HEK293T (cell line): Measurements from ENCODE around the gene AMIGO3.

ENCODE experiments used
- CTCF ChIA-PET: fragments of 350-600 bp; formaldehyde crosslinking; extraction: SDS; loops from one replicate; lab custom pipeline; 2021; ENCODE audit warnings: antibody characterized with exemption, inconsistent platforms; lab: Yijun Ruan, JAX
- POLR2A ChIA-PET: fragments of 350-600 bp; formaldehyde crosslinking; extraction: SDS; loops from one replicate; lab custom pipeline; 2020; ENCODE audit warnings: antibody characterized with exemption, inconsistent platforms; lab: Yijun Ruan, JAX
- DNase-seq: peaks from one replicate; pipeline ENCODE4 v3.0.0; 2012; ENCODE audit warnings: mixed read lengths; ENCODE audit errors: extremely low spot score
- ARNT ChIP-seq: fragments of 450-650 bp; IDR thresholded peaks from 2 replicates; pipeline ENCODE4 v1.6.1; 2017; ENCODE audit warnings: mild to moderate bottlenecking
- BHLHE40 ChIP-seq: fragments of 450-650 bp; IDR thresholded peaks from 2 replicates; pipeline ENCODE4 v1.6.1; 2016; ENCODE audit warnings: mild to moderate bottlenecking, moderate library complexity, borderline replicate concordance
- CTBP1 ChIP-seq: fragments of 450-650 bp; IDR thresholded peaks from 2 replicates; pipeline ENCODE4 v1.6.1; 2016; ENCODE audit warnings: borderline replicate concordance
- ELF4 ChIP-seq: fragments of 450-650 bp; IDR thresholded peaks from 2 replicates; pipeline ENCODE4 v1.6.1; 2017; ENCODE audit warnings: antibody characterized with exemption
- FOXA1 ChIP-seq: fragments of 450-650 bp; IDR thresholded peaks from 2 replicates; pipeline ENCODE4 v1.6.1; 2016; ENCODE audit warnings: mild to moderate bottlenecking
- FOXK2 ChIP-seq: fragments of 450-650 bp; IDR thresholded peaks from 2 replicates; pipeline ENCODE4 v1.6.1; 2016; ENCODE audit warnings: mild to moderate bottlenecking
- FOXM1 ChIP-seq: fragments of 450-650 bp; IDR thresholded peaks from 2 replicates; pipeline ENCODE4 v1.6.1; 2017; ENCODE audit warnings: mild to moderate bottlenecking, borderline replicate concordance
- HDGF ChIP-seq: fragments of 450-650 bp; IDR thresholded peaks from 2 replicates; pipeline ENCODE4 v1.6.1; 2017; ENCODE audit warnings: antibody characterized with exemption, borderline replicate concordance
- L3MBTL2 ChIP-seq: fragments of 450-650 bp; conservative IDR thresholded peaks from 2 replicates; pipeline ENCODE4 v1.6.1; 2016; ENCODE audit warnings: mild to moderate bottlenecking
- LEF1 ChIP-seq: fragments of 450-650 bp; IDR thresholded peaks from 2 replicates; pipeline ENCODE4 v1.6.1; 2017; ENCODE audit warnings: mild to moderate bottlenecking, borderline replicate concordance
- NFRKB ChIP-seq: fragments of 450-650 bp; IDR thresholded peaks from 2 replicates; pipeline ENCODE4 v1.6.1; 2016; ENCODE audit warnings: mild to moderate bottlenecking, moderate library complexity
- PKNOX1 ChIP-seq: fragments of 450-650 bp; IDR thresholded peaks from 2 replicates; pipeline ENCODE4 v1.6.1; 2016
- SP1 ChIP-seq: fragments of 450-650 bp; IDR thresholded peaks from 2 replicates; pipeline ENCODE4 v1.6.1; 2017
- SUZ12 ChIP-seq: fragments of 450-650 bp; IDR thresholded peaks from 2 replicates; pipeline ENCODE4 v1.6.1; 2016; ENCODE audit warnings: mild to moderate bottlenecking
- TARDBP ChIP-seq: fragments of 450-650 bp; IDR thresholded peaks from 2 replicates; pipeline ENCODE4 v1.6.1; 2016
- ZNF384 ChIP-seq: fragments of 450-650 bp; IDR thresholded peaks from 2 replicates; pipeline ENCODE4 v1.6.1; 2016

Gene AMIGO3

DNA sequence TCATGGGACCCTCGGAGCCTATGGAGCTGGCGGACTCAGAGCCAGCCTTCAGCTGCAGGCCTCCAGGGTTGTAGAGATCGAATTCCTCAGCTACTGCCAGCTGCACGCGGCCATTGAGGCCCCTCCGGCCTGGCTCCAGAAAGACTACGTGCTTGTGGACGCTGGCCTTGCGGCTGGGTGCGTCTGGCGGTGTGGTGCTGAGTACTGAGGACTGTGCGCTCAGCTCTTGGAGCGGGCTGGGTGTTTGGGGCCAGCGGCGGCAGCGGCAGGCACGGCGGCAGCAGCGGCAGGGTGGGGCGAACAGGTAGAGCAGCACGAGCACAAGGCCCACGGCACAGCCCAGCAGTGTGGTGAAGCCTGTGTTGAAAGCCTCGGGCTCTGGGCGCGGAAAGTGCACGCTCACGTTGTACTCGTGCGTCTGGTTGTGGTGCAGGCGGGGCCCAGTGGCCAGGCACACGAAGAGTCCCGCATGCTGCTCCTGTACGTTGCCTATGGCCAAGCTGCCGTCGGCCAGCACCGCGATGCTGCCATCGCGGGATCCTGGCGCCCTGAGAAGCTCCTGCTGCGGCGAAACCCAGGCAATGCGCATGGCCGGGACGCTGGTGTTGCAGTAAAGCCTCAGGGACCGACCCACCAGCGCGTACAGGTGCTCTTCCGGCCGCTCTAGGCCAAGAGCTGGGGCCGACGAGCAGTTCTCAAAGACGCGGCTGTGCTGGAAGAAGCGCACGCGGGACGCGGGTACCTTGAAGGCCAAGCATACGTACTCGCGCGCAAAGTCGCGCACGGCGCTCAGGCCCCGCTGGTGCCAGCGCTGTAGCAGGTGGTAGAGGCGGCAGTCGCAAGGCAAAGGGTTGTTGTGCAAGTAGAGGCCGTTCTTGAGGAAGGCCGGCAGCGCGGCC, 1.3 kb downstream of the AMIGO3 start:
- TF ChIP-seq FOXM1 (no peak), ELF4 (no peak), TARDBP (no peak), ZNF384 (no peak), PKNOX1 (no peak), ARNT (no peak), LEF1 (0 out of 2 replicates have a peak, but pooled peaks have one; percentile 6)
- POLR2A ChIA-PET, result interaction anchor here (1.0 kb wide), 1 partner anchor 38 kb away, joined by 3 read pairs; no protein-coding TSS in a partner anchor

DNA sequence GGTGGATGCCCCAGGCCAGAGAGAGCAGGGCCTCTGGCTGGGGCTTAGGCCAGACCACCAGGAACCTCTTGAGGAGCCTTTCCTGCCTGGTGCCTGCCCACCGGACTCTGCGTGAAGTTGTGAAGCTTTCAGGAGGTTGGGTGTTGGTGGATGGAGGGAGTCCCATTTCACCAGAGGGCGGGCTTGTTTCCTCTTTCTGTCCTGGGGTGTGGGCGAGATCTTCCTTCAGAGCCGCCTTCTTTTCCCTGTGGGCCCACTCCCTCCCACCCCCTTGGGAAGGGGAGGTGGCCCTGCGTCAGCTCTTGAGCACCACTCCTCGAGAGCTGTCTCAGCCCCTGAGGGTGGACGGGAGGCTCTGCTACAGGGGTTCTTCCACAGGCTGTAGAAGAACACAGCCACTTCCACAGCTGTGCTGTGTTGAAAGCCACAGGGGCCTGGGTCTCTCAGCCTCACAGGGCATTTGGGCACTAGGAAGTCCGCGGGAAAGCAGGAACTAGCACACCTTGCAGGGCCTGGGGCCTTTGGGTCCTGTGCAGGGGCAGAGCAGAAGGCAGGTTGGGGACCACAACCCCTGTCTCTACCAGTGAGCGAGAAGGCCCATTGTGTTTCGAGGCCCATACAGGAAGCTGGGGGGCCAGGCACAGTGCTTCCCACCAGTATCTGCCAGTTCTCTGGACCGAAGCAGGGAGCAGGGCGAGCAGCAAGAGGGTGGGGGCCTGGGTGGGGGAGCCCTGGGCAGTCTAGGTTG, 2.1 kb downstream of the AMIGO3 start:
- TF ChIP-seq ARNT (no peak), BHLHE40 (no peak), HDGF (no peak), PKNOX1 (no peak), TARDBP (no peak), FOXA1 (no peak), NFRKB (no peak), ZNF384 (no peak), FOXK2 (no peak), LEF1 (no peak), ELF4 (no peak), FOXM1 (no peak), SP1 (no peak), L3MBTL2 (no peak), SUZ12 (no peak), CTBP1 (no peak)
- POLR2A ChIA-PET, result interaction anchor here (1.0 kb wide), 1 partner anchor 39 kb away, joined by 3 read pairs; no protein-coding TSS in a partner anchor
- CTCF ChIA-PET, result no interaction called here
- no peak for DNase-seq

More for the DNA sequence above, 1.3 kb downstream of the AMIGO3 start:
- CTCF ChIA-PET, result no interaction called here
- DNase-seq, result no peak

- ChIA-PET POLR2A (no interaction called here), CTCF (no interaction called here)
- no peak for DNase-seq
- TF ChIP-seq NFRKB (no peak), ZNF384 (no peak), SP1 (no peak), ELF4 (no peak), PKNOX1 (no peak), BHLHE40 (no peak), CTBP1 (no peak), SUZ12 (no peak), HDGF (no peak), TARDBP (no peak), FOXM1 (no peak), FOXA1 (no peak), L3MBTL2 (no peak), LEF1 (no peak), ARNT (no peak), FOXK2 (no peak)
These were observed 2.7 kb downstream of the AMIGO3 start for GRCh38 chr3:49716691-49717210.

GRCh38 chr3:49716169-49716568, 3.3 kb downstream of the AMIGO3 start:
- TF ChIP-seq PKNOX1 (no peak), L3MBTL2 (no peak), FOXK2 (no peak), SUZ12 (no peak), ARNT (no peak), FOXA1 (no peak), HDGF (no peak), ZNF384 (no peak), FOXM1 (no peak)
- no peak for DNase-seq
- ChIA-PET CTCF (no interaction called here), POLR2A (no interaction called here)

DNA sequence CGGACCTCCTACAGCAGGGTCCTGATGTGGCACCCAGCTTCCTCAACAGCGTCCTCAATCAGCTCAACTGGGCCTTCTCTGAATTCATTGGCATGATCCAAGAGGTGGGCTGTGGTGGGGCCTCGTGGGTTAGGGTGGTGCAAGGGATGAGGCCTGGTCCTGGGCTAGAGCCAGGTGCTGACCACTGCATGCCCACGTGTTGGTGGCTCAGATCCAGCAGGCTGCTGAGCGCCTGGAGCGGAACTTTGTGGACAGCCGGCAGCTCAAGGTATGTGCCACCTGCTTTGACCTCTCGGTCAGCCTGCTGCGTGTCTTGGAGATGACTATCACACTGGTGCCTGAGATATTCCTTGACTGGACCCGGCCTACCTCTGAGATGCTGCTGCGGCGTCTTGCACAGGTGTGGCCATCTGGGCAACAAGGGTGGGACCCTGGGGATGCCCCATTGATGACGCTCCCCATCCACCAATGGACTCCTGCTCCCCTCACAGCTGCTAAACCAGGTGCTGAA, 3.8 kb downstream of the AMIGO3 start:
- POLR2A ChIA-PET, result no interaction called here
- no peak for TF ChIP-seq NFRKB
- TF ChIP-seq L3MBTL2, result no peak
- no peak for TF ChIP-seq ELF4
- TF ChIP-seq SUZ12, result no peak
- no peak for TF ChIP-seq BHLHE40
- TF ChIP-seq TARDBP, result no peak
- TF ChIP-seq LEF1, result no peak
- no peak for TF ChIP-seq FOXM1
- TF ChIP-seq ARNT, result no peak
- TF ChIP-seq FOXK2, result no peak
- DNase-seq, result no peak
- CTCF ChIA-PET, result no interaction called here
